K562 (cell line): Measurements from ENCODE around the gene BGN. TPM values are rescaled to one million over a fixed set of nuclear protein-coding genes. Genes with fewer than 3 reads are reported as not detected.

Experiments used
- AFF4 ChIP-seq: sonication (generic); formaldehyde crosslinking; IDR thresholded peaks from 2 replicates; pipeline ENCODE4 v1.8.0; 2023; ENCODE audit warnings: mild to moderate bottlenecking, missing genetic modification reagents
- ARNT ChIP-seq, 2 experiments: fragments of 450-650 bp; IDR thresholded peaks; 2 replicates each; pipeline ENCODE4 v1.6.1; 2016; ENCODE audit warnings: mild to moderate bottlenecking in 1 of 2
- ATF4 ChIP-seq: fragments of 450-650 bp; formaldehyde crosslinking; IDR thresholded peaks from 2 replicates; pipeline ENCODE4 v1.4.0; 2022; ENCODE audit warnings: mild to moderate bottlenecking, moderate library complexity
- CGGBP1 ChIP-seq: fragments of 250-450 bp; sonication (Bioruptor Pico); IDR thresholded peaks from 2 replicates; pipeline ENCODE4 v1.9.0; 2021; ENCODE audit warnings: mild to moderate bottlenecking
- CREB3L1 ChIP-seq: fragments of 450-650 bp; IDR thresholded peaks from 2 replicates; pipeline ENCODE4 v1.6.1; 2014; ENCODE audit warnings: low read depth, mild to moderate bottlenecking, moderate library complexity, borderline replicate concordance
- ELF4 ChIP-seq: fragments of 450-650 bp; formaldehyde crosslinking; IDR thresholded peaks from 2 replicates; pipeline ENCODE4 v1.4.0; 2022; ENCODE audit warnings: missing genetic modification characterization
- ESRRA ChIP-seq: fragments of 450-650 bp; IDR thresholded peaks from 2 replicates; pipeline ENCODE4 v1.6.1; 2014; ENCODE audit warnings: low read depth, mild to moderate bottlenecking, moderate library complexity, borderline replicate concordance
- HBP1 ChIP-seq: fragments of 450-650 bp; formaldehyde crosslinking; IDR thresholded peaks from 2 replicates; pipeline ENCODE4 v1.4.0; 2022; ENCODE audit warnings: missing genetic modification characterization
- HMG20A ChIP-seq: fragments of 450-650 bp; formaldehyde crosslinking; conservative IDR thresholded peaks from 2 replicates; pipeline ENCODE4 v1.4.0; 2020; ENCODE audit warnings: mild to moderate bottlenecking, mixed read lengths
- HNRNPK ChIP-seq: fragments of 200-400 bp; formaldehyde crosslinking; IDR thresholded peaks from one replicate; pipeline ENCODE4 v1.6.1; 2018; ENCODE audit warnings: mild to moderate bottlenecking, low read depth, low read length; ENCODE audit not compliant: poor library complexity, severe bottlenecking
- ILK ChIP-seq: fragments of 450-650 bp; IDR thresholded peaks from 2 replicates; pipeline ENCODE4 v1.6.1; 2016; ENCODE audit warnings: missing genetic modification characterization, low read depth, mild to moderate bottlenecking, missing compliant biosample characterization, moderate library complexity, borderline replicate concordance
- JUN ChIP-seq, 2 experiments: sonication (generic) in 1 of 2; formaldehyde crosslinking in 1 of 2; IDR thresholded peaks; 2 replicates each; pipeline versions ENCODE4 v1.6.1 to v1.8.0; 2012 to 2022; ENCODE audit warnings: borderline replicate concordance in 2 of 2, mild to moderate bottlenecking in 2 of 2, improper control_type of control experiment in 1 of 2, low read depth in 1 of 2, low read length in 1 of 2, missing genetic modification reagents in 1 of 2
- MAX ChIP-seq: sonication (generic); formaldehyde crosslinking; IDR thresholded peaks from 2 replicates; pipeline ENCODE4 v1.9.0; 2022; ENCODE audit warnings: mild to moderate bottlenecking, missing genetic modification reagents
- NFE2 ChIP-seq: IDR thresholded peaks from 2 replicates; pipeline ENCODE4 v1.6.1; 2014; ENCODE audit warnings: antibody characterized with exemption, low read depth
- POLR2AphosphoS2 ChIP-seq: IDR thresholded peaks from 2 replicates; pipeline ENCODE4 v1.6.1; 2012; ENCODE audit warnings: low read length, improper control_type of control experiment
- PRMT5 ChIP-seq: sonication (generic); formaldehyde crosslinking; IDR thresholded peaks from 2 replicates; pipeline ENCODE4 v1.5.0; 2020; ENCODE audit warnings: missing genetic modification reagents
- SRSF1 ChIP-seq: fragments of 200-400 bp; formaldehyde crosslinking; IDR thresholded peaks from 2 replicates; pipeline ENCODE4 v1.6.1; 2017; ENCODE audit warnings: mild to moderate bottlenecking, low read depth, low read length, moderate library complexity
- SUPT5H ChIP-seq: fragments of 450-650 bp; IDR thresholded peaks from 2 replicates; pipeline ENCODE4 v1.6.1; 2016
- TRIM24 ChIP-seq, 2 experiments: fragments of 450-650 bp; IDR thresholded peaks; 2 replicates each; pipeline ENCODE4 v1.6.1; 2016
- YBX1 ChIP-seq: fragments of 450-650 bp; IDR thresholded peaks from 2 replicates; pipeline ENCODE4 v1.7.1; 2016; ENCODE audit warnings: mild to moderate bottlenecking
- ZNF175 ChIP-seq: fragments of 200-800 bp; sonication (Bioruptor generic); IDR thresholded peaks from 2 replicates; pipeline ENCODE4 v1.6.1; 2016; ENCODE audit warnings: low read depth, mild to moderate bottlenecking, missing genetic modification characterization, missing compliant biosample characterization
- polyA plus RNA-seq, 8 experiments: library from polyadenylated mRNA; depleted of rRNA in 4 of 8; stranded (reverse) in 5 of 8; unstranded in 3 of 8; fragments of >200 nt; fragmentation: Nextera tagmentation in 2 of 8; fragmentation: Illumina TruSeq in 1 of 8; extraction: Ambion mirVana in 2 of 8; extraction: Trizol in 1 of 8; gene quantifications; 2 replicates each; pipeline versions ENCODE4 v1.2.1 to v1.2.3, GENCODE V29; 2011 to 2014; ENCODE audit warnings: inconsistent platforms in 1 of 8, missing spikeins in 1 of 8
- total RNA-seq, 7 experiments: library from RNA; depleted of rRNA in 6 of 7; stranded (reverse); fragments of >200 nt in 6 of 7; fragmentation: Illumina TruSeq in 2 of 7; extraction: Trizol in 2 of 7; gene quantifications; 2 replicates each; pipeline versions ENCODE4 v1.2.1 to v1.2.3, GENCODE V29; 2011 to 2021; ENCODE audit warnings: low replicate concordance in 1 of 7

BGN gene
- total and polyA plus RNA-seq, 9 of the 15 experiments (the other 6 are each of a cell fraction or from before 2014, with no cell fraction given): 0.11 TPM; not detected in 8

GRCh38 chrX:153469811-153470410 lies 24.9 kb upstream of the BGN start (continued):
- no peak for TF ChIP-seq HBP1 (CRISPR knock-in tag)
- no peak for TF ChIP-seq ZNF175
- TF ChIP-seq ARNT (IDR thresholded peaks at IDR 0.05): no peak
- no peak for TF ChIP-seq TRIM24 (IDR thresholded peaks at IDR 0.05)
- no peak for TF ChIP-seq HMG20A
- no peak for TF ChIP-seq CGGBP1 (CRISPR knock-in tag)
- no peak for TF ChIP-seq ATF4 (CRISPR knock-in tag)
- TF ChIP-seq HNRNPK: no peak
- TF ChIP-seq POLR2AphosphoS2: no peak
- TF ChIP-seq PRMT5 (CRISPR knock-in tag): peak; percentile 23; the same call in 1 of the 2 replicates
- TF ChIP-seq ESRRA: no peak
- TF ChIP-seq YBX1: no peak
- TF ChIP-seq ELF4 (CRISPR knock-in tag): no peak
- TF ChIP-seq MAX: peak; percentile 78
- no peak for TF ChIP-seq JUN (IDR thresholded peaks at IDR 0.05; ENCODE audit: borderline replicate concordance, low read depth, low read length)
- no peak for TF ChIP-seq JUN (CRISPR knock-in tag; IDR thresholded peaks at IDR 0.05; ENCODE audit: borderline replicate concordance)
- no peak for TF ChIP-seq SRSF1
- no peak for TF ChIP-seq ILK (tag)
- TF ChIP-seq CREB3L1: peak; percentile 61; the same call in 1 of the 2 replicates
- no peak for TF ChIP-seq NFE2
- TF ChIP-seq AFF4 (CRISPR knock-in tag): no peak
- no peak for TF ChIP-seq SUPT5H
